HCT116 (cell line): ENCODE results near the gene CCNL2. TPM values are rescaled to one million over a fixed set of nuclear protein-coding genes. Genes with fewer than 3 reads are reported as not detected.

Experiments used
- ATAC-seq: fragments of 200-7000 bp; cut with Tn5 transposase; 2 replicates; pipeline ENCODE4 v1.9.1; 2020; ENCODE audit warnings: mild to moderate bottlenecking, moderate library complexity
- BruUV-seq: library from RNA; stranded (reverse); fragments of 400-500 nt; replicated peaks from 2 replicates; lab custom pipeline; 2021; lab: Mats Ljungman, UMichigan
- CTCF ChIA-PET: fragments of 300-600 bp; sonication (Branson Sonifier 250); formaldehyde crosslinking; loops from one replicate; lab custom pipeline; 2021; ENCODE audit warnings: antibody characterized with exemption; lab: Charles Lee
- POLR2A ChIA-PET: fragments of 300-600, 350-600 bp; sonication (Branson Sonifier 250); formaldehyde crosslinking; loops from one replicate; lab custom pipeline; 2021; ENCODE audit warnings: antibody characterized with exemption; lab: Charles Lee
- RAD21 ChIA-PET, 2 experiments: fragments of 300-600 bp; sonication (Branson Sonifier 250); formaldehyde crosslinking; loops; one replicate each; lab custom pipeline; 2023; ENCODE audit warnings: low total read pairs in 2 of 2; ENCODE audit not compliant: uncharacterized antibody in 2 of 2, unreplicated experiment in 2 of 2, low non-redundant PET in 1 of 2; lab: Charles Lee
- DNase-seq: peaks from one replicate; pipeline ENCODE4 v3.0.0-alpha.2; 2010; ENCODE audit warnings: low read depth, low spot score
- H2AFZ ChIP-seq: fragments of 200-600 bp; shearing (Covaris generic), sonication (generic); 2 replicates; pipeline ENCODE4 v1.6.1; 2017; ENCODE audit warnings: low read depth, mixed run types, mixed read lengths, antibody characterized with exemption, low read length; ENCODE audit not compliant: poor library complexity, severe bottlenecking
- H3K27ac ChIP-seq: 2 replicates; pipeline ENCODE4 v1.5.1; 2012; ENCODE audit warnings: low read depth, low read length
- H3K27me3 ChIP-seq: fragments of 200-600 bp; sonication (generic); 2 replicates; pipeline ENCODE4 v1.6.1; 2016; ENCODE audit warnings: mixed run types, low read length, mixed read lengths; ENCODE audit not compliant: insufficient read depth
- H3K36me3 ChIP-seq, 2 experiments: fragments of 200-500 bp in 1 of 2; fragments of 200-600 bp in 1 of 2; sonication (Bioruptor generic) in 1 of 2; sonication (generic) in 1 of 2; 2 replicates each; pipeline versions ENCODE4 v1.5.1 to v1.6.1; 2014 to 2016; ENCODE audit warnings: low read length in 2 of 2, inconsistent platforms in 1 of 2, mixed read lengths in 1 of 2, mixed run types in 1 of 2; ENCODE audit not compliant: insufficient read depth in 2 of 2, control insufficient read depth in 1 of 2
- H3K4me1 ChIP-seq, 2 experiments: fragments of 200-600 bp in 1 of 2; sonication (generic) in 1 of 2; 2 replicates each; pipeline versions ENCODE4 v1.5.1 to v1.6.1; 2012 to 2017; ENCODE audit warnings: low read length in 2 of 2, inconsistent platforms in 1 of 2, mild to moderate bottlenecking in 1 of 2, mixed read lengths in 1 of 2, mixed run types in 1 of 2, moderate library complexity in 1 of 2; ENCODE audit not compliant: insufficient read depth in 2 of 2, control insufficient read depth in 1 of 2
- H3K4me2 ChIP-seq: fragments of 200-600 bp; sonication (generic); 2 replicates; pipeline ENCODE4 v1.6.1; 2017; ENCODE audit warnings: mixed run types, low read length, mixed read lengths
- H3K4me3 ChIP-seq, 2 experiments: fragments of 200-600 bp in 1 of 2; sonication (generic) in 1 of 2; replicated peaks in 1 of 2; 2 replicates each; pipeline ENCODE4 v1.5.1; 2011 to 2016; ENCODE audit warnings: low read length in 2 of 2, control low read depth in 1 of 2, low read depth in 1 of 2, mild to moderate bottlenecking in 1 of 2, mixed read lengths in 1 of 2, mixed run types in 1 of 2
- H3K79me2 ChIP-seq: fragments of 200-600 bp; sonication (generic); 2 replicates; pipeline ENCODE4 v1.6.1; 2017; ENCODE audit warnings: mild to moderate bottlenecking, mixed run types, low read length, moderate library complexity, mixed read lengths; ENCODE audit not compliant: insufficient read depth
- H3K9ac ChIP-seq: fragments of 200-600 bp; sonication (generic); 2 replicates; pipeline ENCODE4 v1.6.1; 2016; ENCODE audit warnings: low read length, mixed read lengths
- H3K9me2 ChIP-seq: fragments of 200-600 bp; sonication (generic), shearing (Covaris generic); 2 replicates; pipeline ENCODE4 v1.6.1; 2017; ENCODE audit warnings: mixed run types, mild to moderate bottlenecking, moderate library complexity; ENCODE audit not compliant: insufficient read depth
- H3K9me3 ChIP-seq, 2 experiments: fragments of 200-500 bp in 1 of 2; fragments of 200-600 bp in 1 of 2; sonication (Bioruptor generic) in 1 of 2; sonication (generic) in 1 of 2; 2 replicates each; pipeline ENCODE4 v1.6.1; 2014 to 2017; ENCODE audit warnings: low read length in 2 of 2, mixed read lengths in 2 of 2, inconsistent platforms in 1 of 2, low read depth in 1 of 2, mild to moderate bottlenecking in 1 of 2, mixed run types in 1 of 2, moderate library complexity in 1 of 2; ENCODE audit not compliant: control insufficient read depth in 1 of 2, insufficient read depth in 1 of 2
- H4K20me1 ChIP-seq: fragments of 200-600 bp; sonication (generic), shearing (Covaris generic); 2 replicates; pipeline ENCODE4 v1.6.1; 2017; ENCODE audit warnings: mixed run types, mild to moderate bottlenecking, moderate library complexity; ENCODE audit not compliant: insufficient read depth
- ATF3 ChIP-seq: IDR thresholded peaks from 2 replicates; pipeline ENCODE4 v1.6.1; 2012
- CEBPB ChIP-seq: IDR thresholded peaks from 2 replicates; pipeline ENCODE4 v1.6.1; 2012; ENCODE audit warnings: low read depth
- CTCF ChIP-seq, 3 experiments: fragments of 200-600 bp in 1 of 3; sonication (generic) in 1 of 3; IDR thresholded peaks in 2 of 3; conservative IDR thresholded peaks in 1 of 3; 2 replicates each; pipeline ENCODE4 v1.5.1; 2012 to 2017; ENCODE audit warnings: low read depth in 2 of 3, low read length in 2 of 3, antibody characterized with exemption in 1 of 3, borderline replicate concordance in 1 of 3, control low read depth in 1 of 3, mild to moderate bottlenecking in 1 of 3, mixed read lengths in 1 of 3, mixed run types in 1 of 3, moderate library complexity in 1 of 3; ENCODE audit not compliant: insufficient read depth in 1 of 3
- EZH2 ChIP-seq: fragments of 200-600 bp; sonication (generic); IDR thresholded peaks from 2 replicates; pipeline ENCODE4 v1.6.1; 2017; ENCODE audit warnings: antibody characterized with exemption, mixed run types
- FOSL1 ChIP-seq: IDR thresholded peaks from 2 replicates; pipeline ENCODE4 v1.6.1; 2012; ENCODE audit warnings: low read depth
- JUND ChIP-seq: IDR thresholded peaks from 2 replicates; pipeline ENCODE4 v1.6.1; 2012
- POLR2A ChIP-seq: IDR thresholded peaks from 2 replicates; pipeline ENCODE4 v1.7.0; 2011; ENCODE audit warnings: borderline replicate concordance; ENCODE audit not compliant: insufficient read depth, insufficient read length; ENCODE audit errors: extremely low read depth
- POLR2AphosphoS5 ChIP-seq: IDR thresholded peaks from 2 replicates; pipeline ENCODE4 v1.6.1; 2011; ENCODE audit warnings: mild to moderate bottlenecking, low read depth, low read length, moderate library complexity
- RAD21 ChIP-seq: IDR thresholded peaks from 2 replicates; pipeline ENCODE4 v1.6.1; 2012; ENCODE audit warnings: low read depth, mild to moderate bottlenecking
- SIN3A ChIP-seq: IDR thresholded peaks from 2 replicates; pipeline ENCODE4 v1.6.1; 2012; ENCODE audit warnings: low read depth
- SP1 ChIP-seq: IDR thresholded peaks from 2 replicates; pipeline ENCODE4 v1.6.1; 2012; ENCODE audit warnings: low read depth
- SRF ChIP-seq: IDR thresholded peaks from 2 replicates; pipeline ENCODE4 v1.6.1; 2012; ENCODE audit warnings: low read depth
- ZNF274 ChIP-seq: fragments of 200-500 bp; sonication (Bioruptor generic); IDR thresholded peaks from 2 replicates; pipeline ENCODE4 v1.6.1; 2014; ENCODE audit warnings: mild to moderate bottlenecking, low read depth, low read length, inconsistent platforms
- intact Hi-C: fragments of 100-400 bp; cut with micrococcal nuclease; formaldehyde crosslinking; loops from 2 replicates; pipeline ENCODE4 v1.10.0; 2022
- total RNA-seq: library from RNA; stranded (reverse); gene quantifications from one replicate; pipeline ENCODE4 v1.2.1, GENCODE V29; 2021; ENCODE audit not compliant: unreplicated experiment
- TF ChIP-seq, protein P1 (sequence below): IDR thresholded peaks from 2 replicates; pipeline ENCODE4 v1.6.1; 2011; ENCODE audit warnings: mild to moderate bottlenecking, low read length, moderate library complexity; ENCODE audit not compliant: insufficient replicate concordance; ENCODE audit errors: extremely low read depth
- TF ChIP-seq, protein P2 (sequence below): IDR thresholded peaks from 2 replicates; pipeline ENCODE4 v1.6.1; 2012; ENCODE audit warnings: low read depth

CCNL2 gene
- total RNA-seq, 1 experiment from 2014 or later: 173 TPM

- H3K27me3 ChIP-seq: no peaks in the 10 kb centered on the region
- TF ChIP-seq CEBPB: no peak
- TF ChIP-seq RAD21: no peak
- TF ChIP-seq SIN3A: no peak
- TF ChIP-seq ZNF274: no peak
- TF ChIP-seq, protein P1, sequence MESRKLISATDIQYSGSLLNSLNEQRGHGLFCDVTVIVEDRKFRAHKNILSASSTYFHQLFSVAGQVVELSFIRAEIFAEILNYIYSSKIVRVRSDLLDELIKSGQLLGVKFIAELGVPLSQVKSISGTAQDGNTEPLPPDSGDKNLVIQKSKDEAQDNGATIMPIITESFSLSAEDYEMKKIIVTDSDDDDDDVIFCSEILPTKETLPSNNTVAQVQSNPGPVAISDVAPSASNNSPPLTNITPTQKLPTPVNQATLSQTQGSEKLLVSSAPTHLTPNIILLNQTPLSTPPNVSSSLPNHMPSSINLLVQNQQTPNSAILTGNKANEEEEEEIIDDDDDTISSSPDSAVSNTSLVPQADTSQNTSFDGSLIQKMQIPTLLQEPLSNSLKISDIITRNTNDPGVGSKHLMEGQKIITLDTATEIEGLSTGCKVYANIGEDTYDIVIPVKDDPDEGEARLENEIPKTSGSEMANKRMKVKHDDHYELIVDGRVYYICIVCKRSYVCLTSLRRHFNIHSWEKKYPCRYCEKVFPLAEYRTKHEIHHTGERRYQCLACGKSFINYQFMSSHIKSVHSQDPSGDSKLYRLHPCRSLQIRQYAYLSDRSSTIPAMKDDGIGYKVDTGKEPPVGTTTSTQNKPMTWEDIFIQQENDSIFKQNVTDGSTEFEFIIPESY: no peak
- no peak for TF ChIP-seq CTCF (IDR thresholded peaks at IDR 0.05 in 2 of 3, conservative IDR thresholded peaks at IDR 0.05 in 1 of 3; ENCODE audit: borderline replicate concordance in 1 of 3, insufficient read depth in 1 of 3, low read depth in 2 of 3, low read length in 2 of 3)
- TF ChIP-seq SP1: no peak
- no peak for TF ChIP-seq FOSL1
- TF ChIP-seq, protein P2, sequence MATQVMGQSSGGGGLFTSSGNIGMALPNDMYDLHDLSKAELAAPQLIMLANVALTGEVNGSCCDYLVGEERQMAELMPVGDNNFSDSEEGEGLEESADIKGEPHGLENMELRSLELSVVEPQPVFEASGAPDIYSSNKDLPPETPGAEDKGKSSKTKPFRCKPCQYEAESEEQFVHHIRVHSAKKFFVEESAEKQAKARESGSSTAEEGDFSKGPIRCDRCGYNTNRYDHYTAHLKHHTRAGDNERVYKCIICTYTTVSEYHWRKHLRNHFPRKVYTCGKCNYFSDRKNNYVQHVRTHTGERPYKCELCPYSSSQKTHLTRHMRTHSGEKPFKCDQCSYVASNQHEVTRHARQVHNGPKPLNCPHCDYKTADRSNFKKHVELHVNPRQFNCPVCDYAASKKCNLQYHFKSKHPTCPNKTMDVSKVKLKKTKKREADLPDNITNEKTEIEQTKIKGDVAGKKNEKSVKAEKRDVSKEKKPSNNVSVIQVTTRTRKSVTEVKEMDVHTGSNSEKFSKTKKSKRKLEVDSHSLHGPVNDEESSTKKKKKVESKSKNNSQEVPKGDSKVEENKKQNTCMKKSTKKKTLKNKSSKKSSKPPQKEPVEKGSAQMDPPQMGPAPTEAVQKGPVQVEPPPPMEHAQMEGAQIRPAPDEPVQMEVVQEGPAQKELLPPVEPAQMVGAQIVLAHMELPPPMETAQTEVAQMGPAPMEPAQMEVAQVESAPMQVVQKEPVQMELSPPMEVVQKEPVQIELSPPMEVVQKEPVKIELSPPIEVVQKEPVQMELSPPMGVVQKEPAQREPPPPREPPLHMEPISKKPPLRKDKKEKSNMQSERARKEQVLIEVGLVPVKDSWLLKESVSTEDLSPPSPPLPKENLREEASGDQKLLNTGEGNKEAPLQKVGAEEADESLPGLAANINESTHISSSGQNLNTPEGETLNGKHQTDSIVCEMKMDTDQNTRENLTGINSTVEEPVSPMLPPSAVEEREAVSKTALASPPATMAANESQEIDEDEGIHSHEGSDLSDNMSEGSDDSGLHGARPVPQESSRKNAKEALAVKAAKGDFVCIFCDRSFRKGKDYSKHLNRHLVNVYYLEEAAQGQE: no peak
- TF ChIP-seq POLR2AphosphoS5: no peak
- TF ChIP-seq POLR2A: no peak
- TF ChIP-seq JUND: no peak
- TF ChIP-seq EZH2: no peak
- TF ChIP-seq ATF3: no peak
- TF ChIP-seq SRF: no peak
- CTCF ChIA-PET: no interaction called here
- peaks cover 12% of the 10 kb centered on the region; the same call in 1 of the 2 replicates for H4K20me1 ChIP-seq
- H3K4me1 ChIP-seq: peaks cover 0 to 14% of the 10 kb centered on the region in 2 experiments; a peak in 3 of 4 replicates
- H3K9me2 ChIP-seq: no peaks in the 10 kb centered on the region
- DNase-seq: no peak
- POLR2A ChIA-PET: no interaction called here
- H3K9me3 ChIP-seq: no peaks in the 10 kb centered on the region
- no peak overlapping the region for H3K27ac ChIP-seq
- RAD21 ChIA-PET: no interaction called here
- peaks cover 83% of the 10 kb centered on the region for H3K79me2 ChIP-seq
- H3K36me3 ChIP-seq: peaks cover 57 to 77% of the 10 kb centered on the region in 2 experiments
- H2AFZ ChIP-seq: no peak overlapping the region
- H3K4me3 ChIP-seq: no peak overlapping the region
- no TSS peak for BruUV-seq
- intact Hi-C loops: no loop called here
- no peak overlapping the region for H3K9ac ChIP-seq
- H3K4me2 ChIP-seq: no peak overlapping the region
- no peak for ATAC-seq
Observed at GRCh38 chr1:1393428-1393827, 5.7 kb downstream of the CCNL2 start.
